IMR-90 (cell line): ENCODE data around the gene LGALS16. TPM values are rescaled to one million over a fixed set of nuclear protein-coding genes. Genes with fewer than 3 reads are reported as not detected.

Experiments
- ATAC-seq: fragments of 200-7000 bp; cut with Tn5 transposase; 2 replicates; pipeline ENCODE4 v1.9.1; 2020; ENCODE audit warnings: low read depth, mild to moderate bottlenecking, moderate library complexity
- BruUV-seq: library from RNA; stranded (reverse); fragments of 400-500 nt; replicated peaks from 2 replicates; lab custom pipeline; 2021; lab: Mats Ljungman, UMichigan
- CTCF ChIA-PET: fragments of 300-600 bp; formaldehyde crosslinking; extraction: SDS; loops from one replicate; lab custom pipeline; 2021; ENCODE audit warnings: antibody characterized with exemption; lab: Yijun Ruan, JAX
- POLR2A ChIA-PET: fragments of 300-600 bp; sonication (Branson Sonifier 250); formaldehyde crosslinking; loops from one replicate; lab custom pipeline; 2022; ENCODE audit warnings: antibody characterized with exemption; ENCODE audit not compliant: unreplicated experiment; lab: Charles Lee
- DNase-seq: peaks from one replicate; pipeline ENCODE4 v3.0.0; 2013
- H2AFZ ChIP-seq: replicated peaks from 2 replicates; pipeline ENCODE3; 2013; ENCODE audit warnings: low read length, mild to moderate bottlenecking; ENCODE audit not compliant: poor library complexity
- H2AK5ac ChIP-seq: 2 replicates; pipeline ENCODE4 v1.6.1; 2013; ENCODE audit warnings: low read depth, low read length, inconsistent platforms
- H2AK9ac ChIP-seq: replicated peaks from 2 replicates; pipeline ENCODE3; 2013; ENCODE audit warnings: mild to moderate bottlenecking, low read depth, low read length, moderate library complexity; ENCODE audit not compliant: poor library complexity
- H2BK120ac ChIP-seq: 2 replicates; pipeline ENCODE4 v1.6.1; 2013; ENCODE audit warnings: low read depth, low read length, inconsistent platforms
- H2BK15ac ChIP-seq: 3 replicates; pipeline ENCODE4 v1.6.1; 2013; ENCODE audit warnings: low read depth, low read length, inconsistent platforms
- H2BK20ac ChIP-seq: 2 replicates; pipeline ENCODE4 v1.6.1; 2013; ENCODE audit warnings: low read depth, mild to moderate bottlenecking, inconsistent platforms, low read length, moderate library complexity
- H2BK5ac ChIP-seq: 2 replicates; pipeline ENCODE4 v1.6.1; 2013; ENCODE audit warnings: mild to moderate bottlenecking, low read depth, low read length, inconsistent platforms; ENCODE audit not compliant: poor library complexity, severe bottlenecking
- H3K14ac ChIP-seq: replicated peaks from 2 replicates; pipeline ENCODE4 v1.6.1; 2013; ENCODE audit warnings: low read depth, low read length, inconsistent platforms
- H3K18ac ChIP-seq: 2 replicates; pipeline ENCODE4 v1.6.1; 2013; ENCODE audit warnings: low read depth, low read length, control low read depth
- H3K23ac ChIP-seq: 2 replicates; pipeline ENCODE4 v1.6.1; 2013; ENCODE audit warnings: low read depth, low read length, inconsistent platforms
- H3K27ac ChIP-seq: 2 replicates; pipeline ENCODE4 v1.5.1; 2013; ENCODE audit warnings: mild to moderate bottlenecking, control low read depth, low read length; ENCODE audit not compliant: insufficient read depth
- H3K27me3 ChIP-seq: 2 replicates; pipeline ENCODE4 v1.6.1; 2013; ENCODE audit warnings: low read length; ENCODE audit not compliant: control insufficient read depth, insufficient read depth
- H3K36me3 ChIP-seq: 2 replicates; pipeline ENCODE4 v1.6.1; 2013; ENCODE audit warnings: low read length, mixed read lengths; ENCODE audit not compliant: control insufficient read depth, insufficient read depth
- H3K4ac ChIP-seq: 2 replicates; pipeline ENCODE4 v1.6.1; 2013; ENCODE audit warnings: low read depth, low read length, inconsistent platforms
- H3K4me1 ChIP-seq: 2 replicates; pipeline ENCODE4 v1.6.1; 2013; ENCODE audit warnings: low read length, mixed read lengths; ENCODE audit not compliant: control insufficient read depth, insufficient read depth
- H3K4me2 ChIP-seq: 2 replicates; pipeline ENCODE4 v1.6.1; 2013; ENCODE audit warnings: low read depth, mild to moderate bottlenecking, control low read depth, low read length, moderate library complexity
- H3K4me3 ChIP-seq: 2 replicates; pipeline ENCODE4 v1.5.1; 2013; ENCODE audit warnings: low read depth, mild to moderate bottlenecking, control low read depth, low read length, moderate library complexity; ENCODE audit not compliant: insufficient read depth
- H3K56ac ChIP-seq: 2 replicates; pipeline ENCODE4 v1.6.1; 2013; ENCODE audit warnings: low read length, inconsistent platforms; ENCODE audit not compliant: insufficient read depth; ENCODE audit errors: extremely low read depth
- H3K79me1 ChIP-seq, 2 experiments: 2 replicates each; pipeline ENCODE4 v1.6.1; 2013; ENCODE audit warnings: low read length in 2 of 2, inconsistent platforms in 1 of 2, low read depth in 1 of 2
- H3K9ac ChIP-seq: 2 replicates; pipeline ENCODE4 v1.6.1; 2013; ENCODE audit warnings: low read depth, low read length, control low read depth
- H3K9me1 ChIP-seq: 2 replicates; pipeline ENCODE4 v1.6.1; 2013; ENCODE audit warnings: low read length, inconsistent platforms; ENCODE audit not compliant: insufficient read depth
- H3K9me3 ChIP-seq: 2 replicates; pipeline ENCODE4 v1.6.1; 2013; ENCODE audit warnings: low read length; ENCODE audit not compliant: control insufficient read depth, insufficient read depth
- H4K20me1 ChIP-seq: 2 replicates; pipeline ENCODE4 v1.6.1; 2013; ENCODE audit warnings: low read length, inconsistent platforms; ENCODE audit not compliant: insufficient read depth
- H4K5ac ChIP-seq: 2 replicates; pipeline ENCODE4 v1.6.1; 2013; ENCODE audit warnings: mild to moderate bottlenecking, low read depth, low read length, control low read depth
- H4K8ac ChIP-seq, 2 experiments: 2 replicates each; pipeline ENCODE4 v1.6.1; 2013; ENCODE audit warnings: low read depth in 2 of 2, low read length in 2 of 2, control low read depth in 1 of 2, inconsistent platforms in 1 of 2
- H4K91ac ChIP-seq: 2 replicates; pipeline ENCODE4 v1.6.1; 2013; ENCODE audit warnings: low read depth, low read length, inconsistent platforms; ENCODE audit not compliant: insufficient read depth
- BHLHE40 ChIP-seq: fragments of 150-350 bp; IDR thresholded peaks from 2 replicates; pipeline ENCODE4 v1.6.1; 2016; ENCODE audit warnings: mild to moderate bottlenecking, low read depth, low read length
- CEBPB ChIP-seq: IDR thresholded peaks from 2 replicates; pipeline ENCODE4 v1.6.1; 2012; ENCODE audit warnings: low read depth, low read length, improper control_type of control experiment
- ELK1 ChIP-seq: fragments of 150-350 bp; IDR thresholded peaks from 2 replicates; pipeline ENCODE4 v1.6.1; 2016; ENCODE audit warnings: low read depth, mild to moderate bottlenecking, low read length, moderate library complexity, borderline replicate concordance
- POLR2A ChIP-seq: IDR thresholded peaks from 2 replicates; pipeline ENCODE4 v1.6.1; 2012; ENCODE audit warnings: mild to moderate bottlenecking, low read depth, low read length
- RCOR1 ChIP-seq: IDR thresholded peaks from 2 replicates; pipeline ENCODE4 v1.6.1; 2012; ENCODE audit warnings: mild to moderate bottlenecking, low read length, improper control_type of control experiment; ENCODE audit not compliant: insufficient replicate concordance
- SMC3 ChIP-seq: fragments of 150-350 bp; IDR thresholded peaks from 2 replicates; pipeline ENCODE4 v1.6.1; 2016; ENCODE audit warnings: low read depth, mild to moderate bottlenecking, antibody characterized with exemption, low read length, moderate library complexity
- WGBS, 2 experiments: methylation state at CpG; one replicate each; pipeline versions ENCODE4 v1.1.5 to v1.1.7; 2013; ENCODE audit warnings: missing lambda C conversion rate in 2 of 2; ENCODE audit not compliant: insufficient read length in 1 of 2; ENCODE audit errors: extremely low coverage in 2 of 2; 5-methylcytosine and 5-hydroxymethylcytosine counted together
- dilution Hi-C: fragments of 300-500 bp; cut with HindIII; formaldehyde crosslinking; loops from one replicate; pipeline ENCODE4 v1.14.3; 2018; ENCODE audit warnings: low sequenced_read_pairs; ENCODE audit not compliant: unreplicated experiment
- in situ Hi-C: fragments of 300-500 bp; cut with MboI; formaldehyde crosslinking; loops from 3 replicates; pipeline ENCODE4 v1.14.3; 2019; ENCODE audit warnings: low sequenced_read_pairs, inconsistent platforms, mixed read lengths
- intact Hi-C: fragments of 100-400 bp; cut with micrococcal nuclease; formaldehyde crosslinking; loops from 2 replicates; pipeline ENCODE4 v1.10.0; 2022
- polyA plus RNA-seq, 3 experiments: library from polyadenylated mRNA; depleted of rRNA; stranded (reverse); fragments of >200 nt; gene quantifications; 2 replicates each; pipeline ENCODE4 v1.2.3, GENCODE V29; 2012; ENCODE audit warnings: low replicate concordance in 1 of 3
- total RNA-seq: library from RNA; depleted of rRNA; stranded (reverse); fragments of >200 nt; gene quantifications from 2 replicates; pipeline ENCODE4 v1.2.3, GENCODE V29; 2012

Gene LGALS16
- total and polyA plus RNA-seq, 2 of the 4 experiments (the other 2 are of a cell fraction) = not detected

GRCh38 chr19:39696387-39696786, 40.7 kb downstream of the LGALS16 start:
- POLR2A ChIA-PET = no interaction called here
- no peak overlapping the region for H3K56ac ChIP-seq
- no peak overlapping the region for H4K91ac ChIP-seq
- no peak overlapping the region for H3K27ac ChIP-seq
- no peak overlapping the region for H4K8ac ChIP-seq
- H3K9me1 ChIP-seq = no peaks in the 10 kb centered on the region
- H2AK5ac ChIP-seq = no peak overlapping the region
- no peaks in the 10 kb centered on the region for H3K9me3 ChIP-seq
- intact Hi-C loops (no loop called here), in situ Hi-C loops (no loop called here), dilution Hi-C loops (no loop called here)
- no peaks in the 10 kb centered on the region for H3K4me1 ChIP-seq
- H3K9ac ChIP-seq = no peak overlapping the region
- no peaks in the 10 kb centered on the region for H3K27me3 ChIP-seq
- H4K20me1 ChIP-seq = no peaks in the 10 kb centered on the region
- no peak overlapping the region for H3K18ac ChIP-seq
- DNase-seq (no peak), ATAC-seq (no peak)
- no peak overlapping the region for H4K5ac ChIP-seq
- H2AK9ac ChIP-seq = no peak overlapping the region
- no CpG with 5 or more reads among the region's 2 CpGs for WGBS, 2 experiments
- no peak overlapping the region for H3K4ac ChIP-seq
- no TSS peak for BruUV-seq
- H3K79me1 ChIP-seq = no peaks in the 10 kb centered on the region
- H2AFZ ChIP-seq = no peak overlapping the region
- H2BK20ac ChIP-seq = no peak overlapping the region
- no peak overlapping the region for H3K4me3 ChIP-seq
- no peak overlapping the region for H3K4me2 ChIP-seq
- H2BK15ac ChIP-seq = no peak overlapping the region
- no peak for TF ChIP-seq CEBPB
- TF ChIP-seq POLR2A = no peak
- TF ChIP-seq RCOR1 = no peak
- TF ChIP-seq SMC3 = no peak
- TF ChIP-seq BHLHE40 = no peak
- TF ChIP-seq ELK1 = no peak
- CTCF ChIA-PET = no interaction called here
- no peak overlapping the region for H2BK120ac ChIP-seq
- H3K23ac ChIP-seq = no peak overlapping the region
- no peak overlapping the region for H2BK5ac ChIP-seq
- no peaks in the 10 kb centered on the region for H3K36me3 ChIP-seq
- no peak overlapping the region for H3K14ac ChIP-seq
